Naive B cell (primary cell): ENCODE results near the gene KIF3B. TPM values are rescaled to one million over a fixed set of nuclear protein-coding genes. Genes with fewer than 3 reads are reported as not detected.
"Not testable (repeated sequence)": the region's sequence is repeated elsewhere in the genome, so short reads cannot be mapped to it uniquely, and the experiment has no call there.

Experiments
- ATAC-seq, 2 donors: fragments of 150-1000 bp; cut with Tn5 transposase; 2 replicates each; pipeline ENCODE4 v1.10.0; 2021; ENCODE audit warnings: low read depth in 2 of 2, mild to moderate bottlenecking in 2 of 2, moderate library complexity in 2 of 2
- DNase-seq: peaks from one replicate; pipeline ENCODE4 v3.0.0; 2022
- H3K27ac Mint-ChIP-seq, 6 donors: one replicate each; pipeline ENCODE4 v1.8.0; 2020 to 2022; ENCODE audit warnings: mild to moderate bottlenecking in 6 of 6, mixed read lengths in 6 of 6, moderate library complexity in 5 of 6, inconsistent platforms in 2 of 6
- H3K27me3 Mint-ChIP-seq, 3 donors: one replicate each; pipeline ENCODE4 v1.8.0; 2021 to 2022; ENCODE audit warnings: mixed read lengths in 3 of 3, mild to moderate bottlenecking in 1 of 3
- H3K36me3 Mint-ChIP-seq, 2 donors: one replicate each; pipeline ENCODE4 v1.8.0; 2020 to 2022; ENCODE audit warnings: mixed read lengths in 2 of 2, inconsistent platforms in 1 of 2, mild to moderate bottlenecking in 1 of 2
- H3K4me1 Mint-ChIP-seq, 3 donors: one replicate each; pipeline ENCODE4 v1.8.0; 2020 to 2022; ENCODE audit warnings: mixed read lengths in 3 of 3, inconsistent platforms in 1 of 3, mild to moderate bottlenecking in 1 of 3, moderate library complexity in 1 of 3
- H3K4me3 Mint-ChIP-seq, 8 donors: one replicate each; pipeline ENCODE4 v1.8.0; 2020 to 2022; ENCODE audit warnings: mild to moderate bottlenecking in 8 of 8, mixed read lengths in 8 of 8, moderate library complexity in 8 of 8, inconsistent platforms in 2 of 8
- H3K9me3 Mint-ChIP-seq, 7 donors: one replicate each; pipeline ENCODE4 v1.8.0; 2020 to 2022; ENCODE audit warnings: mixed read lengths in 7 of 7, mild to moderate bottlenecking in 5 of 7, inconsistent platforms in 2 of 7, moderate library complexity in 1 of 7
- polyA plus RNA-seq, 6 donors: library from polyadenylated mRNA; unstranded; fragments of 300-500 nt; fragmentation: Illumina TruSeq; gene quantifications; one replicate each; pipeline ENCODE4 v1.2.3, GENCODE V29; 2021; ENCODE audit warnings: low read depth in 6 of 6

Gene KIF3B
- polyA plus RNA-seq, 6 donors from 2014 or later = 1.0 to 9.7 (median 6.5) TPM

DNA sequence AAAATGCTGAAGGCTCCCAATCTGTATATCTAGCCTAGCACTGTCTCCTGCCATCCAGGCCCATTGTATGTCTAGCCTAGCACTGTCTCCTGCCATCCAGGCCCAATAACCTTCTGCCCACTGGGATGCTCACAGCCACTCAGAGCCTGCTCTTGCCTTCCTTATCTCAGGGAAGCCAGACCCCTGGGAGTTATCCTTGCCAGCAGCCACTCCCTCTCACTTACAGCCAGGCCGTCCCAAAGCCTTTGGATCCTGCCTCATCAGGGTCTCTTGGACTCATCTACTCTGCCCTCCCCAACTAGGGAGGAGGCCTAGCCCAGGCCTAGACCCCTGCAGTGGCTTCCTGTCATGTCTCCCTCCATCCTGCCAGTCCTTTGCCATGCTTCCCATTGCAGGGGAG is 37.3 kb downstream of the KIF3B start:
- ATAC-seq = no peak

DNA sequence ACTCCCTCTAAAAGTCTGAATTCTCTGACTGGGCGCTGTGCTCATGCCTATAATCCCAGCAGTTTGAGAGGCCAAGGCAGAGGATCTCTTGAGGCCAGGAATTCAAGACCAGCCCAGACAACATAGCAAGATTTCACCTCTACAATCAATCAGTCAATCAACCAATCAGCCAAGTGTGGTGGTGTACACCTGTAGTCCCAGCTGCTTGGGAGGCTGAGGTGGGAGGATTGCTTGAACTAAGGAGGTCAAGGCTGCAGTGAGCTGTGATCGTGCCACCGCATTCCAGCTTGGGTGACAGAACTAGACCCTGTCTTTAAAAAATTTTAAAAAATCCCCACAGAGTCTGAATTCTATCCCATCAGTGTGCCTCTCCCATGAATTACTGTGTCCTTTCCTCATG is 37.9 kb downstream of the KIF3B start:
- H3K27ac Mint-ChIP-seq = peak overlapping the region in 3 of 6 donors; percentile 3 to 88 (median 35)

More for the DNA sequence above, 37.3 kb downstream of the KIF3B start:
- DNase-seq = no peak
- H3K4me1 Mint-ChIP-seq = peaks cover 13 to 19% (median 13%) of the 10 kb centered on the region in 3 donors
- no peaks in the 10 kb centered on the region for H3K27me3 Mint-ChIP-seq
- H3K9me3 Mint-ChIP-seq = no peaks in the 10 kb centered on the region
- H3K4me3 Mint-ChIP-seq = no peak overlapping the region
- H3K27ac Mint-ChIP-seq = peak overlapping the region in 3 of 6 donors; percentile 3 to 81 (median 67)
- peaks cover 34 to 46% of the 10 kb centered on the region in 2 donors for H3K36me3 Mint-ChIP-seq

DNA sequence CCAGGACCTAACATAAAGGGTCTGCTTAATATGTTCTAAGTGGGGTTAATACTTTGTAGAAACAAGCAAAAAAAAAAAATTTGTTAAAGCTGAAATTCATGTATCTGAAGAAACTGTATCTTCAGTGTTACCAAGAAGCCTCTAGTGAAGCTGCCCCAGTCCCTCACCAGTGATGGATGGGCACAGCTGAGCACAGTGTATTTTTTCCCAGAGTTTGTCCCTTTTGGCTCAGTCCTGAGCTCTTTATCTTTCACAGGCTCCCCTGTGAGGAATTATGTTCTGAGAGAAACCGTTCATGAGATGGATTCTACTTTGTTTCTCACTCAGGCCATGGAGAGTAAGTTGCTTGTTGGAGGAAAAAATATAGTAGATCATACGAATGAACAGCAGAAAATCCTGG is 38.4 kb downstream of the KIF3B start:
- Mint-ChIP-seq H3K4me3 (no peak overlapping the region), H3K4me1 (peaks cover 8 to 19% (median 13%) of the 10 kb centered on the region in 3 donors), H3K27me3 (no peaks in the 10 kb centered on the region), H3K27ac (peak overlapping the region in 3 of 6 donors; percentile 41 to 91 (median 56)), H3K9me3 (no peaks in the 10 kb centered on the region), H3K36me3 (peaks cover 25 to 39% of the 10 kb centered on the region in 2 donors)
- no peak for DNase-seq
- no peak for ATAC-seq

More for the DNA sequence above, 37.9 kb downstream of the KIF3B start:
- H3K27me3 Mint-ChIP-seq = no peaks in the 10 kb centered on the region
- H3K36me3 Mint-ChIP-seq = peaks cover 29 to 42% of the 10 kb centered on the region in 2 donors
- no peaks in the 10 kb centered on the region for H3K9me3 Mint-ChIP-seq
- H3K4me1 Mint-ChIP-seq = peaks cover 13 to 19% (median 13%) of the 10 kb centered on the region in 3 donors
- DNase-seq (no peak), ATAC-seq (no peak)
- H3K4me3 Mint-ChIP-seq = no peak overlapping the region

DNA sequence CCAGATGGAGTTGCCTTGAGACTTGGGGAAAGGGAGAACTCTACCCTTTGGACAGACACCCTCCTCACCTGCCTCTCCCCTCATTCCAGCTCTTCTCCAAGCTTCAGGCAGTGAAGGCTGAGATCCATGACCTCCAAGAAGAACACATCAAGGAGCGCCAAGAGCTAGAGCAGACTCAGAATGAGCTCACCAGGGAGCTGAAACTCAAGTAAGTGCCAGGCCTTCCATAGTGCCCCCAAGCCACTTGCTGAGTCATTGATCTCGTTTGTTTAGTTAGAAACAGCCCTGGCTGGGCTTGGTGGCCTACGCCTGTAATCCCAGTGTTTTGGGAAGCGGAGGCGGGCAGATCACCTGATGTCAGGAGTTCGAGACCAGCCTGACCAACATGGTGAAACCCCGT is 39.2 kb downstream of the KIF3B start:
- Mint-ChIP-seq H3K4me3 (no peak overlapping the region), H3K9me3 (no peaks in the 10 kb centered on the region), H3K27ac (peak overlapping the region in 2 of 6 donors; percentile 21 to 63), H3K27me3 (no peaks in the 10 kb centered on the region), H3K36me3 (peaks cover 23 to 39% of the 10 kb centered on the region in 2 donors), H3K4me1 (peaks cover 8 to 19% (median 13%) of the 10 kb centered on the region in 3 donors)
- DNase-seq (no peak), ATAC-seq (no peak)

DNA sequence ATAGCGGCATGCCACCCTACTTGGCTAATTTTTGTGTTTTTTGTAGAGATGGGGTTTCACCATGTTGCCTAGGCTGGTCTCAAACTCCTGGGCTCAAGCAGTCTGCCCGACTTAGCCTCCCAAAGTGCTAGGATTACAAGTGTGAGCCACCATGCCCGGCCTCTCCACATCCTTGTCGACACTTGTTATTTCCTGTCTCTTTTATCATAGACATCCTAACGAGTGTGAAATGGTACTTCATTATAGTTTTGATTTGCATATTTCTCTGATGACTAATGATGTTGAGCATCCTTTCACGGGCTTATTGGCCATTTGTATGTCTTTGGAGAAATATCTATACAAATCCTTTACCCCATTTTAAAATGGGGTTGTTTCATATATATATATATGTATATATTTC is 41.6 kb downstream of the KIF3B start:
- no peak for DNase-seq
- Mint-ChIP-seq H3K4me3 (no peak overlapping the region), H3K36me3 (peaks cover 23 to 29% of the 10 kb centered on the region in 2 donors), H3K27me3 (no peaks in the 10 kb centered on the region), H3K4me1 (peaks cover 8 to 13% (median 8%) of the 10 kb centered on the region in 3 donors), H3K9me3 (no peaks in the 10 kb centered on the region), H3K27ac (no peak overlapping the region)
- no peak for ATAC-seq

DNA sequence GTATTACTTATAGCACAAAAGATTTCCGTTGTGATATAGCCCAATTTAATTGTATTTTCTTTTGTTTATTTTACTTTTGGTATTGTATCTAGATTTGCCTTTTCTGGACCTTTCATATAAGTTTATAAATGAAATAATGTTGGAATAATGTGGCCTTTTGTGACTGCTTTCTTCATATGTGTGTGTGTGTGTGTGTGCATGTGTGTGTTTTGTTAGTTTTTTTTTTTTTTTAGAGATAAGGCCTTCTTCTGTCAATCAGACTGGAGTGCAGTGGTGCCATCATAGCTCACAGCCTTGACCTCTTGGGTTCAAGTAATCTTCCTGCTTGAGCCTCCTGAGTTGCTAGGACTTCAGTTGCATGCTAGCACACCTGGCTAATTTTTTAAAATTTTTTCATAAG is 42.9 kb downstream of the KIF3B start:
- peak overlapping the region in 1 of 6 donors; percentile 47 for H3K27ac Mint-ChIP-seq

DNA sequence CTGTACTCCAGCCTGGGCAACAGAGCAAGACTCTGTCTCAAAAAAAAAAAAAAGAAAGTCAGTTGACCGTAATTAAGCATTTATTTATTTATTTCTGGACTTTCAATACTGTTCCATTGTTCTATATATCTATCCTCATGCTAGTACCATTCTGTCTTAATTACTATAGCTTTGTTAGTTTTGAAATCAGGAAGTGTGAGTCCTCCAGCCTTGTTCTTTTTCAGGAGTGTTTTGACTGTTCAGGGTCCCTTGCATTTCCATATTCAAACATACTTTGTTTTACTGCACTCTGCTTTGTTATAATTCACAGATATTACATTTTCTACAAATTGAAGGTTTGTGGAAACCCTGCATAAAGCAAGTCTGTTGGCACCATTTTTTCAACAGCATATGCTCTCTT is 43.9 kb downstream of the KIF3B start:
- H3K36me3 Mint-ChIP-seq = peaks cover 12 to 17% of the 10 kb centered on the region in 2 donors

More for the DNA sequence above, 42.9 kb downstream of the KIF3B start:
- Mint-ChIP-seq H3K9me3 (no peaks in the 10 kb centered on the region), H3K27me3 (no peaks in the 10 kb centered on the region), H3K36me3 (peaks cover 21 to 23% of the 10 kb centered on the region in 2 donors), H3K4me3 (no peak overlapping the region), H3K4me1 (peaks cover under 1 to 3% (median 1%) of the 10 kb centered on the region in 3 donors)
- no peak for DNase-seq
- ATAC-seq = no peak

DNA sequence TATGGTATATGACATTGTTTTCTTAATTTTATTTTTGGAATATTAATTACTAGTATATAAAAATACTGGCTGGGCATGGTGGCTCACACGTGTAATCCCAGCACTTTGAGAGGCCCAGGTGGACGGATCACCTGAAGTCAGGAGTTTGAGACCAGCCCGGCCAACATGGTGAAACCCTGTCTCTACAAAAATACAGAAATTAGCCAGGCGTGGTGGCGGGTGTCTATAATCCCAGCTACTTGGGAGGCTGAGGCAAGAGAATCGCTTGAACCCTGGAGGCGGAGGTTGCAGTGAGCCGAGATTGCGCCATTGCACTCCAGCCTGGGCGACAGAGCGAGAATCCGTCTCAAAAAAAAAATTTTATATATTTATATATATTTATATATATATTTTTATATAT is 44.8 kb downstream of the KIF3B start:
- not testable (repeated sequence) for ATAC-seq, H3K4me1 Mint-ChIP-seq, H3K27me3 Mint-ChIP-seq, H3K9me3 Mint-ChIP-seq, H3K4me3 Mint-ChIP-seq, DNase-seq, H3K27ac Mint-ChIP-seq
- peaks cover 14 to 17% of the 10 kb centered on the region in 2 donors for H3K36me3 Mint-ChIP-seq

More for the DNA sequence above, 43.9 kb downstream of the KIF3B start:
- no peak for DNase-seq
- Mint-ChIP-seq H3K9me3 (no peaks in the 10 kb centered on the region), H3K4me3 (no peak overlapping the region), H3K27me3 (no peaks in the 10 kb centered on the region), H3K27ac (no peak overlapping the region), H3K4me1 (peaks cover 0 to 2% (median 0%) of the 10 kb centered on the region in 3 donors)
- no peak for ATAC-seq

DNA sequence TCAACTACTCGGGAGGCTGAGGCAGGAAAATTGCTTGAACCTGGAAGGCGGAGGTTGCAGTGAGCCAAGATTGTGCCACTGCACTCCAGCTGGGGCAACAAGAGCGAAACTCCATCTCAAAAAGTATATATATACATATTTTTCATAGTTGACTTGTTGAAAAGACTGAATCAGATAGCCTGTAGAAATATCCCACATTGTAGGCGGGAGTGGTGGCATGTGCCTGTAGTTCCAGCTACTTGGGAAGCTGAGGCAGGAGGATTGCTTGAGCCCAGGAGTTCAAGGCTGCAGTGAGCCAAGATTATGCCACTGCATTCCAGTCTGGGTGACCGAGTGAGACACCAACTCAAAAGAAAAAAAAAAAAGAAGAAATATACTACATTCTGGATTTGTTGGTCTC is 46.3 kb downstream of the KIF3B start:
- H3K9me3 Mint-ChIP-seq, H3K27me3 Mint-ChIP-seq, H3K4me3 Mint-ChIP-seq, H3K4me1 Mint-ChIP-seq, ATAC-seq, DNase-seq, H3K27ac Mint-ChIP-seq: not testable (repeated sequence)
- H3K36me3 Mint-ChIP-seq = peaks cover 11% of the 10 kb centered on the region in 2 donors

DNA sequence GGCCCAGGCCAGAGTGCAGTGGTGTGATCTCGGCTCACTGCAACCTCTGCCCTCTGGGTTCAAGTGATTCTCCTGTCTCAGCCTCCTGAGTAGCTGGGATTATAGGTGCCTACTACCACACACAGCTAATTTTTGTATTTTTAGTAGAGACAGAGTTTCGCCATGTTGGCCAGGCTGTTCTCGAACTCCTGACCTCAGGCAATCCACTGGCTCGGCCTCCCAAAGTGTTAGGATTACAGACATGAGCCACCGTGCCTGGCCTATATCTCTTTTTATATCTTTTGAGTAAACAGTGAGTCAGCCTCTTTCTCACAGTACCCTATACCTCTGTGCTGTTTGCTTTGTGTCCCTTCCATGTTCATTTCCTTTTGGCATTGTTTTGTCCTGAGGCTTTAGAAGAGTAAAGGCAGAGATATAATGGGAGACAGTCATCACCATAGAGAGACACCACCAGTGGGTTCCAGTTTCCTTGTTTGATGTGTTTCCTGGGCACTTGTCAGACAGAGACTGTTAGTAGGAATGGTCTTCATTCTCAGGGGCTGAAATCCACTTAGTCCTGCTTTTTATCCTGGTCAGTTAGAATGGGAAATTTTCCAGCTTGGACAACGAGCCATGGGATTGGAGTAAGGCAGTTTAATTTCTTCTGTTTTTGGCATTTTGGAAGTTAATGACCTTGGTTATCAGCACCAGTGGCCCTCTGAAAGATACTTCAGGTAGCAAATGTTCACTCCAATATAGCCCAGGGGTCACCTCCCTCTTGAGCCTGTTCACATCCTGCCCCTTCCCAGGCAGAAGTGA is 48.5 kb downstream of the KIF3B start:
- DNase-seq = no peak
- Mint-ChIP-seq H3K9me3 (no peaks in the 10 kb centered on the region), H3K4me1 (no peaks in the 10 kb centered on the region), H3K27me3 (no peaks in the 10 kb centered on the region), H3K36me3 (peaks cover 10 to 11% of the 10 kb centered on the region in 2 donors), H3K4me3 (no peak overlapping the region), H3K27ac (peak overlapping the region in 3 of 6 donors; percentile 22 to 49 (median 32))
- no peak for ATAC-seq

DNA sequence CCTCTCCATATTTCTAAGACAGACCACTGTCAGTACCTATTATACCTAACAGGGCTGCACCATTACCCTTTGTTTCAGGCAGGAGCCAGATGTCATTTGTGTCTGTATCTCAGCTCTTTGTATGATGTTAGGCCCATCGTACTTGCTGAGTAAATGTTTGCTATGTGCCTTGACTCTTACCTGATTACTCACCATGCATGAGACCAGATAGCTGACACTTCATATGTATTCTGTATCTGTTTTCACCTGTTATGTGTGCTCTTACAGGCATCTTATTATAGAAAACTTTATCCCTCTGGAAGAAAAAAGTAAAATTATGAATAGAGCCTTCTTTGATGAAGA is 49.0 kb downstream of the KIF3B start:
- Mint-ChIP-seq H3K9me3 (no peaks in the 10 kb centered on the region), H3K27me3 (no peaks in the 10 kb centered on the region), H3K4me1 (no peaks in the 10 kb centered on the region), H3K36me3 (peaks cover 10 to 11% of the 10 kb centered on the region in 2 donors), H3K4me3 (no peak overlapping the region), H3K27ac (peak overlapping the region in 2 of 6 donors; percentile 22 to 49)
- ATAC-seq (no peak), DNase-seq (no peak)

DNA sequence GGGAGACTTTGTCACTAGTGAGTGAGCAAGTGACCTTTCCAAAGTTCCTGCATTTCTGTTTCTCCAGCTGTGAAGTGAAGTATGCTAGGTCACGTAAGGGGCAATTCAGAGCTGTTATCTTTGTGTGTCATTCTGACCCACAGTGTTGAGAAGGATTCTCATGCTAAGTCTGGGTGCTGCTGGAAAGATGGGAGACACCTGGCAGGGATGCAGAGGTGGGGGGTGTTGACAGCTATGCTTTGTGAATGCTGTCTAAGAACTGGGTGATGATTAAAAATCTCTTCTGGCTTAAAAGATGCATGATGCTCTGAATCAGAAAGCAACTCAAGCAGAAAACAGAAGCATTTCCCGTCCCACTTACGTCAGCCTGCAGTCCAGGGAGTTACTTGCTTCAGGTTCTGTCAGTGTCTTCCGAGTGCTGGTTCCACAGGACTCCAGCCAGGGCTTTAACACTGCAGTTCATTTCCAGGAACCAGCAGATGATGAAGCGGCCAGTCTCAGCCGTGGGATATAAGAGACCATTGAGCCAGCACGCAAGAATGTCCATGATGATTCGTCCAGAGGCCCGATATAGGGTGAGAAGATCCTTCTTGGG is 49.7 kb downstream of the KIF3B start:
- Mint-ChIP-seq H3K27ac (peak overlapping the region in 2 of 6 donors; percentile 10 to 36), H3K27me3 (no peaks in the 10 kb centered on the region), H3K4me1 (peaks cover 0 to 3% (median 0%) of the 10 kb centered on the region in 3 donors), H3K9me3 (no peaks in the 10 kb centered on the region), H3K36me3 (peaks cover 17% of the 10 kb centered on the region in 2 donors), H3K4me3 (no peak overlapping the region)
- DNase-seq (no peak), ATAC-seq (no peak)

DNA sequence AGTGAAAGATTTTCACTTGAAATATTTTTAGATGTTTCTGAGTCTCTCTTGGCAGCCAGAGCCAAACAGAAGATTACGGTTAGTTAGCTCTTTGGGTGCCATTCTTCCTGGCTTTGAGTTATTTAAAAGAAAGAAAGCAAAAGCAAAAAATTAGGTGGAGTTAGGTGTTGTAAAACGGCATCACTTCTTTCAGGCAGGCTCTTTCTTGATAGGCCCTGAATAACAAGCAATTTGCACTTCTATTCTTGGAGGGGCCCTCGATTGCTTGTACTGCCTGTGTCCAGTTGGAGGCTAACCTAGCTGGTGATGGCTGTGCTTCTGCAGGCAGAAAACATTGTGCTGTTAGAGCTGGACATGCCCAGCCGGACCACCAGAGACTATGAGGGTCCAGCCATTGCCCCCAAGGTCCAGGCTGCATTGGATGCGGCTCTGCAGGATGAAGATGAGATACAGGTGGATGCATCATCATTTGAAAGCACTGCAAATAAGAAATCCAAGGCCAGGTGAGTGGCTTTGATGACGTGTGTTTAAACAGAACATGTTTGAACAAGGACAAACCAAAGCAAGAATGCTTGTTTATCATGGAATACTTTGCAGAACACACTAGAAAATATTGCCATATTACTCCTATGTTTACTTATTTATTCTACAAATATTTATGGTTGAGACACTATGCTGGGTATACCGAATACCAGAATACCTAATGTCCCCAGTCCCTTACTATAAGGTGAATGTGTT is 52.5 kb downstream of the KIF3B start:
- ATAC-seq (no peak), DNase-seq (no peak)
- Mint-ChIP-seq H3K4me1 (peaks cover 2 to 8% (median 6%) of the 10 kb centered on the region in 3 donors), H3K4me3 (no peak overlapping the region), H3K9me3 (no peaks in the 10 kb centered on the region), H3K27ac (no peak overlapping the region), H3K36me3 (peaks cover 17 to 22% of the 10 kb centered on the region in 2 donors), H3K27me3 (no peaks in the 10 kb centered on the region)
